ENCODE data around the gene RFTN1.

DNA sequence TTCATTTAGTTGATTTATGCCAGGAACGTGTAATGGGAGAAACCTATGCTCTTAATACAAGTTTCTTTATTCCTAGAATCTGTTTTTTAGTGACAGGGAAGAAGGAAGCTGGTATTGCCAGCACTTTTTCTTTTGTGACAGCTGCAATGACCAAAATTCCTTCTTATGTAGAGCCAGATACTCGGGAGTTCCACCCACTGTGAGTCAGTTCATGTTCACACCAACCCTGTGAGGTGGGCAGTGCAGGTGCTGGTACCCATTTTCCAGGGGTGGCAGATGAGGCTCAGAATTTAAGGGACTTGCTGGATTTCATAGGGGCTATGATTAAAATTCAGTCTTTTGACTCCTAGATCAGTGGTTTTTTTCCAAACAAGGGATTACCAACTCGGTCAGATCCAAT lies 213.8 kb downstream of the RFTN1 start:
- TF ChIP-seq, protein P1, sequence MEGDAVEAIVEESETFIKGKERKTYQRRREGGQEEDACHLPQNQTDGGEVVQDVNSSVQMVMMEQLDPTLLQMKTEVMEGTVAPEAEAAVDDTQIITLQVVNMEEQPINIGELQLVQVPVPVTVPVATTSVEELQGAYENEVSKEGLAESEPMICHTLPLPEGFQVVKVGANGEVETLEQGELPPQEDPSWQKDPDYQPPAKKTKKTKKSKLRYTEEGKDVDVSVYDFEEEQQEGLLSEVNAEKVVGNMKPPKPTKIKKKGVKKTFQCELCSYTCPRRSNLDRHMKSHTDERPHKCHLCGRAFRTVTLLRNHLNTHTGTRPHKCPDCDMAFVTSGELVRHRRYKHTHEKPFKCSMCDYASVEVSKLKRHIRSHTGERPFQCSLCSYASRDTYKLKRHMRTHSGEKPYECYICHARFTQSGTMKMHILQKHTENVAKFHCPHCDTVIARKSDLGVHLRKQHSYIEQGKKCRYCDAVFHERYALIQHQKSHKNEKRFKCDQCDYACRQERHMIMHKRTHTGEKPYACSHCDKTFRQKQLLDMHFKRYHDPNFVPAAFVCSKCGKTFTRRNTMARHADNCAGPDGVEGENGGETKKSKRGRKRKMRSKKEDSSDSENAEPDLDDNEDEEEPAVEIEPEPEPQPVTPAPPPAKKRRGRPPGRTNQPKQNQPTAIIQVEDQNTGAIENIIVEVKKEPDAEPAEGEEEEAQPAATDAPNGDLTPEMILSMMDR (IDR thresholded peaks at IDR 0.05), result no peak
- TF ChIP-seq POLR2A (IDR thresholded peaks at IDR 0.05), result no peak
